H1 (cell line): ENCODE results near the gene OLFML2A. TPM values are rescaled to one million over a fixed set of nuclear protein-coding genes. Genes with fewer than 3 reads are reported as not detected.
A peak's percentile ranks its signal among the peaks of the same experiment; 100 is the strongest.

ENCODE experiments used
- CTCF ChIA-PET: fragments of 300-600 bp; sonication (Branson Sonifier 250); formaldehyde crosslinking; loops from one replicate; lab custom pipeline; 2021; ENCODE audit not compliant: partially characterized antibody; lab: Charles Lee
- POLR2A ChIA-PET: fragments of 300-600 bp; sonication (Branson Sonifier 250); formaldehyde crosslinking; loops from one replicate; lab custom pipeline; 2021; ENCODE audit warnings: inconsistent platforms; ENCODE audit not compliant: partially characterized antibody; lab: Charles Lee
- DNase-seq, 2 experiments: peaks; one replicate each; pipeline versions ENCODE4 v3.0.0 to v3.0.0-alpha.2; 2010 to 2022; ENCODE audit warnings: low spot score in 2 of 2, low read depth in 1 of 2, mixed read lengths in 1 of 2
- FAIRE-seq: peaks from 2 replicates; lab custom pipeline; 2011; peaks lifted over from hg19 to GRCh38; lab: Jason Lieb, UNC
- H2AFZ ChIP-seq: 2 replicates; pipeline ENCODE4 v1.8.1; 2012; ENCODE audit warnings: low read length, inconsistent platforms
- H2AK5ac ChIP-seq: 2 replicates; pipeline ENCODE4 v1.6.1; 2013; ENCODE audit warnings: low read depth, low read length
- H2BK120ac ChIP-seq: replicated peaks from 2 replicates; pipeline ENCODE3; 2013; ENCODE audit warnings: low read depth, low read length, inconsistent platforms
- H2BK12ac ChIP-seq: 2 replicates; pipeline ENCODE4 v1.6.1; 2013; ENCODE audit warnings: low read depth, low read length
- H2BK15ac ChIP-seq: 2 replicates; pipeline ENCODE4 v1.6.1; 2013; ENCODE audit warnings: low read length
- H2BK20ac ChIP-seq: 2 replicates; pipeline ENCODE4 v1.6.1; 2013; ENCODE audit warnings: low read length
- H2BK5ac ChIP-seq: 2 replicates; pipeline ENCODE4 v1.6.1; 2013; ENCODE audit warnings: low read depth, low read length
- H3K14ac ChIP-seq: 2 replicates; pipeline ENCODE4 v1.6.1; 2013; ENCODE audit warnings: inconsistent platforms; ENCODE audit not compliant: insufficient read length
- H3K18ac ChIP-seq: 2 replicates; pipeline ENCODE4 v1.6.1; 2013; ENCODE audit warnings: low read length; ENCODE audit errors: extremely low read depth
- H3K23ac ChIP-seq: 2 replicates; pipeline ENCODE4 v1.6.1; 2013; ENCODE audit warnings: inconsistent platforms; ENCODE audit not compliant: insufficient read length
- H3K23me2 ChIP-seq: 2 replicates; pipeline ENCODE4 v1.6.1; 2013; ENCODE audit warnings: low read depth, low read length
- H3K27ac ChIP-seq: 2 replicates; pipeline ENCODE4 v1.6.1; 2011; ENCODE audit warnings: low read depth, low read length, inconsistent platforms
- H3K27me3 ChIP-seq, 4 experiments: replicated peaks in 1 of 4; 1 replicate in 1 of 4; 2 replicates in 3 of 4; pipeline versions ENCODE4 v1.6.1 to v1.8.1; 2011 to 2013; ENCODE audit warnings: low read length in 3 of 4, mild to moderate bottlenecking in 3 of 4, inconsistent platforms in 2 of 4, mixed read lengths in 2 of 4, moderate library complexity in 1 of 4; ENCODE audit not compliant: control insufficient read depth in 3 of 4, insufficient read depth in 3 of 4; ENCODE audit errors: extremely low read depth in 1 of 4
- H3K36me3 ChIP-seq, 4 experiments: 2 replicates each; pipeline versions ENCODE4 v1.6.1 to v1.8.1; 2011 to 2013; ENCODE audit warnings: mild to moderate bottlenecking in 4 of 4, low read length in 3 of 4, moderate library complexity in 2 of 4, control low read depth in 1 of 4, inconsistent platforms in 1 of 4; ENCODE audit not compliant: insufficient read depth in 4 of 4, control insufficient read depth in 2 of 4
- H3K4ac ChIP-seq: replicated peaks from 2 replicates; pipeline ENCODE3; 2013; ENCODE audit warnings: low read length, low read depth, mixed read lengths, inconsistent platforms; ENCODE audit not compliant: insufficient read length
- H3K4me1 ChIP-seq, 4 experiments: replicated peaks in 1 of 4; 1 replicate in 1 of 4; 2 replicates in 3 of 4; pipeline versions ENCODE4 v1.6.1 to v1.8.1; 2011 to 2013; ENCODE audit warnings: low read length in 3 of 4, inconsistent platforms in 2 of 4, mixed read lengths in 1 of 4; ENCODE audit not compliant: insufficient read depth in 4 of 4, control insufficient read depth in 3 of 4
- H3K4me2 ChIP-seq, 2 experiments: 2 replicates each; pipeline versions ENCODE4 v1.6.1 to v1.8.1; 2011 to 2013; ENCODE audit warnings: low read depth in 2 of 2, low read length in 2 of 2, control low read depth in 1 of 2, inconsistent platforms in 1 of 2, mild to moderate bottlenecking in 1 of 2; ENCODE audit not compliant: insufficient read depth in 1 of 2
- H3K4me3 ChIP-seq, 4 experiments: fragments of 200-600, 300-600 bp in 1 of 4; sonication (generic), shearing (Covaris generic), sonication (Bioruptor Twin) in 1 of 4; 2 replicates each; pipeline versions ENCODE4 v1.5.1 to v1.8.1; 2011 to 2016; ENCODE audit warnings: low read length in 4 of 4, low read depth in 3 of 4, control low read depth in 2 of 4, inconsistent platforms in 2 of 4, mild to moderate bottlenecking in 2 of 4, mixed read lengths in 1 of 4, moderate library complexity in 1 of 4; ENCODE audit not compliant: insufficient read depth in 2 of 4; ENCODE audit errors: extremely low read depth in 1 of 4
- H3K56ac ChIP-seq: replicated peaks from 2 replicates; pipeline ENCODE3; 2013; ENCODE audit warnings: low read depth, mild to moderate bottlenecking, mixed read lengths, low read length, inconsistent platforms; ENCODE audit not compliant: insufficient read length
- H3K79me1 ChIP-seq: 2 replicates; pipeline ENCODE4 v1.6.1; 2013; ENCODE audit warnings: low read depth, low read length, control low read depth
- H3K79me2 ChIP-seq, 2 experiments: 2 replicates each; pipeline versions ENCODE4 v1.6.1 to v1.8.1; 2012 to 2013; ENCODE audit warnings: low read length in 2 of 2, mild to moderate bottlenecking in 2 of 2, inconsistent platforms in 1 of 2; ENCODE audit not compliant: insufficient read depth in 2 of 2, control insufficient read depth in 1 of 2
- H3K9ac ChIP-seq, 4 experiments: replicated peaks in 1 of 4; 1 replicate in 1 of 4; 2 replicates in 3 of 4; pipeline versions ENCODE4 v1.6.1 to v1.8.1; 2011 to 2013; ENCODE audit warnings: low read depth in 3 of 4, low read length in 3 of 4, control low read depth in 2 of 4, mild to moderate bottlenecking in 2 of 4, moderate library complexity in 2 of 4, inconsistent platforms in 1 of 4; ENCODE audit errors: extremely low read depth in 1 of 4
- H3K9me3 ChIP-seq, 2 experiments: 2 replicates each; pipeline versions ENCODE4 v1.6.1 to v1.8.1; 2012 to 2013; ENCODE audit warnings: mild to moderate bottlenecking in 2 of 2, moderate library complexity in 2 of 2, control low read depth in 1 of 2, inconsistent platforms in 1 of 2, low read depth in 1 of 2, low read length in 1 of 2, mixed read lengths in 1 of 2; ENCODE audit not compliant: insufficient read depth in 2 of 2
- H4K20me1 ChIP-seq, 2 experiments: replicated peaks in 1 of 2; 2 replicates each; pipeline versions ENCODE3 to v1.8.1; 2011 to 2013; ENCODE audit warnings: inconsistent platforms in 2 of 2, low read length in 2 of 2, mild to moderate bottlenecking in 1 of 2; ENCODE audit not compliant: insufficient read depth in 2 of 2, control insufficient read depth in 1 of 2
- H4K5ac ChIP-seq: 2 replicates; pipeline ENCODE4 v1.6.1; 2013; ENCODE audit warnings: low read length, low read depth, mixed read lengths, inconsistent platforms; ENCODE audit not compliant: insufficient read length
- H4K8ac ChIP-seq: 2 replicates; pipeline ENCODE4 v1.8.0; 2013; ENCODE audit warnings: mild to moderate bottlenecking, moderate library complexity, low read length, inconsistent platforms; ENCODE audit not compliant: insufficient read depth; ENCODE audit errors: extremely low read depth
- H4K91ac ChIP-seq: replicated peaks from 2 replicates; pipeline ENCODE3; 2013; ENCODE audit warnings: low read length, mixed read lengths, inconsistent platforms; ENCODE audit not compliant: insufficient read length
- ATF2 ChIP-seq: IDR thresholded peaks from 2 replicates; pipeline ENCODE4 v1.6.1; 2012; ENCODE audit warnings: low read length, inconsistent platforms
- CHD1 ChIP-seq: IDR thresholded peaks from 2 replicates; pipeline ENCODE4 v1.6.1; 2012; ENCODE audit warnings: low read depth, low read length, improper control_type of control experiment
- EGR1 ChIP-seq: IDR thresholded peaks from 2 replicates; pipeline ENCODE4 v1.6.1; 2011; ENCODE audit warnings: low read depth, low read length, borderline replicate concordance
- JUND ChIP-seq: IDR thresholded peaks from 2 replicates; pipeline ENCODE4 v1.6.1; 2011; ENCODE audit warnings: mild to moderate bottlenecking, improper control_type of control experiment, low read length
- SAP30 ChIP-seq: fragments of 300-600 bp; sonication (generic); IDR thresholded peaks from 2 replicates; pipeline ENCODE4 v1.7.1; 2012; ENCODE audit warnings: low read length, moderate library complexity, mild to moderate bottlenecking, inconsistent platforms; ENCODE audit not compliant: insufficient read depth, insufficient replicate concordance
- SUZ12 ChIP-seq: fragments of 200-600 bp; sonication (generic); IDR thresholded peaks from 2 replicates; pipeline ENCODE4 v1.6.1; 2012; ENCODE audit warnings: mild to moderate bottlenecking, inconsistent platforms, low read length, moderate library complexity, mixed read lengths
- WGBS, 2 experiments: shearing (Covaris generic) in 1 of 2; methylation state at CpG; one replicate each; pipeline versions ENCODE4 v1.1.6 to v1.1.7; 2013 to 2015; ENCODE audit warnings: low lambda C conversion rate in 2 of 2, mixed read lengths in 2 of 2, inconsistent platforms in 1 of 2, low coverage in 1 of 2, missing lambda C conversion rate in 1 of 2; ENCODE audit not compliant: insufficient replicate concordance in 2 of 2, insufficient coverage in 1 of 2, insufficient read length in 1 of 2; ENCODE audit errors: extremely low coverage in 1 of 2, missing lambda C conversion rate in 1 of 2; 5-methylcytosine and 5-hydroxymethylcytosine counted together
- polyA plus RNA-seq, 7 experiments: library from polyadenylated mRNA; depleted of rRNA in 3 of 7; stranded (reverse) in 5 of 7; unstranded in 2 of 7; fragments of >200 nt in 5 of 7; fragments of 200-250 nt in 2 of 7; gene quantifications; 1 replicate in 5 of 7; 2 replicates in 1 of 7; 4 replicates in 1 of 7; pipeline versions ENCODE4 v1.2.1 to v1.2.3, GENCODE V29; 2011 to 2013; ENCODE audit warnings: missing spikeins in 2 of 7, mixed read lengths in 2 of 7
- total RNA-seq: library from RNA; stranded (reverse); fragmentation: NEBNext Ultra II Directional; extraction: Animal tissue kit (Norgen Biotek cat#: 25700); gene quantifications from 2 replicates; pipeline ENCODE4 v1.2.1, GENCODE V29; 2021
- TF ChIP-seq, protein P1 (sequence below): IDR thresholded peaks from 2 replicates; pipeline ENCODE4 v1.6.1; 2011; ENCODE audit warnings: low read depth, mild to moderate bottlenecking, low read length; ENCODE audit not compliant: insufficient read depth
- TF ChIP-seq, protein P2 (sequence below): IDR thresholded peaks from 2 replicates; pipeline ENCODE4 v1.6.1; 2011; ENCODE audit warnings: low read length, improper control_type of control experiment

OLFML2A gene
- total and polyA plus RNA-seq, 2 of the 8 experiments (the other 6 are each of a cell fraction or from before 2014, with no cell fraction given) = 7.8 to 11.5 TPM

- no peak overlapping the region for H4K5ac ChIP-seq
- H3K27me3 ChIP-seq = no peaks in the 10 kb centered on the region
- no peaks in the 10 kb centered on the region for H4K20me1 ChIP-seq
- H2BK12ac ChIP-seq = no peak overlapping the region
- H3K4me3 ChIP-seq = no peak overlapping the region
- FAIRE-seq (no peak), DNase-seq (no peak)
- no peaks in the 10 kb centered on the region for H3K79me2 ChIP-seq
- no peak overlapping the region for H2BK5ac ChIP-seq
- no peak overlapping the region for H2AFZ ChIP-seq
- no peak overlapping the region for H3K56ac ChIP-seq
- H3K27ac ChIP-seq = no peak overlapping the region
- H3K4me2 ChIP-seq = no peak overlapping the region
- H3K4me1 ChIP-seq = peaks cover 0 to 3% (median 1%) of the 10 kb centered on the region in 4 experiments; a peak in 3 of 7 replicates
- no peak overlapping the region for H2AK5ac ChIP-seq
- POLR2A ChIA-PET = interaction anchor here (1.3 to 3.2 kb wide), 4 partner anchors 12 to 30 kb away, joined by 3 to 18 read pairs (median 4); partner anchors contain the start of genes ARPC5L and RPL35
- no peaks in the 10 kb centered on the region for H3K9me3 ChIP-seq
- CTCF ChIA-PET = interaction anchor here (0.7 to 65.2 kb wide), 11 partner anchors 13 to 67 kb away, joined by 3 to 1529 read pairs (median 5); partner anchors contain the start of genes ARPC5L, NR6A1, OLFML2A and RPL35
- no peak overlapping the region for H2BK15ac ChIP-seq
- H3K9ac ChIP-seq = no peak overlapping the region
- H3K36me3 ChIP-seq = no peaks in the 10 kb centered on the region
- H3K18ac ChIP-seq = no peak overlapping the region
- H3K79me1 ChIP-seq = no peaks in the 10 kb centered on the region
- 90% methylated on average over 9 of the region's 9 CpGs; no CpG with 5 or more reads in 1 of the 2 experiments for WGBS, 2 experiments
- no peak overlapping the region for H2BK120ac ChIP-seq
- no peak overlapping the region for H4K91ac ChIP-seq
- no peak overlapping the region for H3K23ac ChIP-seq
- H3K23me2 ChIP-seq = no peaks in the 10 kb centered on the region
- no peak overlapping the region for H3K4ac ChIP-seq
- peak overlapping the region; percentile 14; the same call in 1 of the 2 replicates for H4K8ac ChIP-seq
- no peak overlapping the region for H2BK20ac ChIP-seq
- no peak overlapping the region for H3K14ac ChIP-seq
- TF ChIP-seq SAP30 (no peak), SUZ12 (no peak), CHD1 (no peak), EGR1 (no peak), ATF2 (no peak), JUND (no peak)
- TF ChIP-seq, protein P1, sequence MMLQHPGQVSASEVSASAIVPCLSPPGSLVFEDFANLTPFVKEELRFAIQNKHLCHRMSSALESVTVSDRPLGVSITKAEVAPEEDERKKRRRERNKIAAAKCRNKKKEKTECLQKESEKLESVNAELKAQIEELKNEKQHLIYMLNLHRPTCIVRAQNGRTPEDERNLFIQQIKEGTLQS = no peak
- TF ChIP-seq, protein P2, sequence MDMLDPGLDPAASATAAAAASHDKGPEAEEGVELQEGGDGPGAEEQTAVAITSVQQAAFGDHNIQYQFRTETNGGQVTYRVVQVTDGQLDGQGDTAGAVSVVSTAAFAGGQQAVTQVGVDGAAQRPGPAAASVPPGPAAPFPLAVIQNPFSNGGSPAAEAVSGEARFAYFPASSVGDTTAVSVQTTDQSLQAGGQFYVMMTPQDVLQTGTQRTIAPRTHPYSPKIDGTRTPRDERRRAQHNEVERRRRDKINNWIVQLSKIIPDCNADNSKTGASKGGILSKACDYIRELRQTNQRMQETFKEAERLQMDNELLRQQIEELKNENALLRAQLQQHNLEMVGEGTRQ = no peak
These were observed 54.9 kb downstream of the OLFML2A start for GRCh38 chr9:124831642-124832364.
